ENCODE data around the gene ASB13.

ASB13 gene

DNA sequence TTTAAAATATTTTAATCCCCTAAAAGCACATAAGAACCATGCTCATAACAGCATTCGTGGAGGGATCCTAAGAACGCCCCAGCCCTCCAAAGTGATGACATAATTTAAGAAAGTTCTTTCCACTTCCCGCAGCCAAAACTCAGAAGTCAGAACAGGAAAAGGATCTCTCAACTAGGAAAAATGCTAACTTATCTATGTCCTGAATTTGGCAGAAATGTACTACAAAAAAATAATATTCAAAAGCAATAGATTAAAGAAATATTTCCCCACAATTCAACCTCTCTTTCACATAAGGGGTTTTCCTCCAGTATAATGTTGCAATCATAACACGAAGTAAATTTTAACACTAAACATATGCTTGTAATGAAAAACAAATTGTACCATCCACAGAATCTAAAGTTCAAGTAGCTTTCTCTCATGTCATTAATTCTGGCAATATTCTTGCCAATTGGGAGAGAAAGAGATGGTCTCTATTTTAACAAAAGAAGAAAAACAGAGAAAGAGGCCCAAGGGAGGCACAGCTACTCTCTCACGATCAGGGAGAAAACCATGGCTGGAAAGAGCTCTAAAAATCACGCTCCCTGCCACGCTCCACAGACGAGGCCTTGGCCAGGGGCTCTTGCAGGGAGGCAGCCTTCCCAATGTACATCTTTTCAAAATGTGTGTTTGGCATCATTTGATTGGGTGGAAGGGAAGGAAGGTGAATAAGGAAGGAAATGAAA is 22.9 kb downstream of the ASB13 start:
- peak; percentile 33 to 84 for DNase-seq (ENCODE audit: low read depth in 2 of 2)
- TF ChIP-seq, protein P1, sequence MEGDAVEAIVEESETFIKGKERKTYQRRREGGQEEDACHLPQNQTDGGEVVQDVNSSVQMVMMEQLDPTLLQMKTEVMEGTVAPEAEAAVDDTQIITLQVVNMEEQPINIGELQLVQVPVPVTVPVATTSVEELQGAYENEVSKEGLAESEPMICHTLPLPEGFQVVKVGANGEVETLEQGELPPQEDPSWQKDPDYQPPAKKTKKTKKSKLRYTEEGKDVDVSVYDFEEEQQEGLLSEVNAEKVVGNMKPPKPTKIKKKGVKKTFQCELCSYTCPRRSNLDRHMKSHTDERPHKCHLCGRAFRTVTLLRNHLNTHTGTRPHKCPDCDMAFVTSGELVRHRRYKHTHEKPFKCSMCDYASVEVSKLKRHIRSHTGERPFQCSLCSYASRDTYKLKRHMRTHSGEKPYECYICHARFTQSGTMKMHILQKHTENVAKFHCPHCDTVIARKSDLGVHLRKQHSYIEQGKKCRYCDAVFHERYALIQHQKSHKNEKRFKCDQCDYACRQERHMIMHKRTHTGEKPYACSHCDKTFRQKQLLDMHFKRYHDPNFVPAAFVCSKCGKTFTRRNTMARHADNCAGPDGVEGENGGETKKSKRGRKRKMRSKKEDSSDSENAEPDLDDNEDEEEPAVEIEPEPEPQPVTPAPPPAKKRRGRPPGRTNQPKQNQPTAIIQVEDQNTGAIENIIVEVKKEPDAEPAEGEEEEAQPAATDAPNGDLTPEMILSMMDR (IDR thresholded peaks at IDR 0.05; ENCODE audit: low read depth, low read length): no peak
- H3K4me3 ChIP-seq (replicated peaks in 1 of 2; ENCODE audit: low read depth in 2 of 2, low read length in 2 of 2): no peak overlapping the region

DNA sequence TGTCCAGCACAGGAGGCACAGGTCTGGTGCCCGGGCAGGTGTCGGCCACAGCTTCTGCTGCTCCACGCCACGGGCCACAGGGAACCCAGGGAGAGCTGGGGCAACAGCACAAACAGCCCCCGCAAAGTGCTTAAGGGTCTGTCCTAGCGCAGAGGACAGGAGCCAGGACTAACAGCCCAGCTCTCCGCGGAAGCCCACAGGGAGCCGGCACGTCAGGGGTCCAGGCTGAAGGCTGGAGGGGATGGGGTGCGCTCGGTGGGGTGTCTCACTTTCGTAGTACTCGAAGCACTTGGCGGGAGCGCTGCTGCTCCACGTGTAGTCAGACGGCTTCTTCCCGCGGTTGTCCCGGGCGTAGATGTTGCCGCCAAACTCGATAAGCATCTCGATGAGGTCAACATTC is 24.9 kb downstream of the ASB13 start:
- H3K4me3 ChIP-seq (replicated peaks in 1 of 2; ENCODE audit: low read depth in 2 of 2, low read length in 2 of 2): no peak overlapping the region
- TF ChIP-seq, protein P1 (IDR thresholded peaks at IDR 0.05; ENCODE audit: low read depth, low read length): no peak
- DNase-seq (ENCODE audit: low read depth in 2 of 2): no peak

DNA sequence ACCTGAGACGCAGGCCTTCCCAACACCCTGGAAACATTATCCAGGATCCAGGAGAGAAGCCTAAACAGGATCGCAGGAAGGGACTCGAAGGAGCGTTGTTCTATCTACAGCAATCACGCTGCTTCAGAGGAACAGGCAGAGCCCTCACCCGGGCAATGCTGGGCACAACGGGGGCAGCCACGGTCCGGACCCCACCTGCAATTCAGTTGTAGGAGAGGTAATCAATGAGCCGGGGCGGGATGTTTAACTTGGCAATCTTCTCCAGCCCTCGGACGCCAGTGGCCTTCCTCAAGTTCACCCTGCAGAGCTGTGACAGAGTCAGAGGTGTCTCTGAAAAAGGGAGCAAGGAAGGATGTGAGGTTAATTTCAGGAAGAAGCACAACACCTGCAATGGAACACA is 25.9 kb downstream of the ASB13 start:
- TF ChIP-seq, protein P1 (IDR thresholded peaks at IDR 0.05; ENCODE audit: low read depth, low read length): no peak
- no peak overlapping the region for H3K4me3 ChIP-seq (replicated peaks in 1 of 2; ENCODE audit: low read depth in 2 of 2, low read length in 2 of 2)
- no peak for DNase-seq (ENCODE audit: low read depth in 2 of 2)

DNA sequence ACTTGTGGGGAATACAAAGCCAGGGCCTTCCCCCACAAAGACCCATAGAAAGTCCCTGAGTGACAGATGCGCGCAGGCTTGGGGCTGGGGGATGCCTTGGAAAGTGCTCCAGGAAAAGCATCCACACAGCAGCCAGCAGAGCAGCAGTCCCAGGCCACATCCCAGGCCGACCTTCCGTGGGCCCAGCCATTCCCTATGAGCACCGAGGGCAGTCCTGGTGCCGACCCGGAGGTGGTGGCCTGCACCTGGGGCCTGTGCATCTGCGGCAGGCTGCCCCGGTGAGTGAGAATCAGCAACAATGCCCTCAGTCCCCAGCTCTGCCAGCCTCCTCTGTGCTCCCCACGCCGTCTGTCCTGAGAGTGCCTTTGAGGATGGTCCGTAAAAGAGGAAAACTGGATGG is 26.4 kb downstream of the ASB13 start:
- TF ChIP-seq, protein P1 (IDR thresholded peaks at IDR 0.05; ENCODE audit: low read depth, low read length): no peak
- no peak overlapping the region for H3K4me3 ChIP-seq (replicated peaks in 1 of 2; ENCODE audit: low read depth in 2 of 2, low read length in 2 of 2)
- no peak for DNase-seq (ENCODE audit: low read depth in 2 of 2)

DNA sequence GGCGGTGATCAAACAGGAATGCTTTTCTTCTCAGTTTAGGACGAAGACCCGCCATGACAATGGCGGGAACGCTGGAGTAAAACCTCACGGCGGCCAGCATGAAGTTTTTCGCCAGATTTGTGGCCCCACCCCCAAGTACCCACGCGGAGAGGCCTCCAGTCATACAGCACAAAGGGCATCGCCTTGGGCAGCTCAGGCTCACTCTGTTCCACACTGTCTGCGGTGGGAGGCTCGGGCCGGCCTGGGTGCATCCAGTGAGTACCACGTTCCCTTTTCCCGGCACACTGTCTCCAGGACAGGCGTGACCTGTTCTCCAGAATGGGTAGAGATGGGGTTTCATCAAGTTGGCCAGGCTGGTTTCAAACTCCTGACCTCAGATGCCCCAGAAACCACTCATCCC is 27.3 kb downstream of the ASB13 start:
- TF ChIP-seq, protein P1 (IDR thresholded peaks at IDR 0.05; ENCODE audit: low read depth, low read length): no peak
- DNase-seq (ENCODE audit: low read depth in 2 of 2): no peak
- no peak overlapping the region for H3K4me3 ChIP-seq (replicated peaks in 1 of 2; ENCODE audit: low read depth in 2 of 2, low read length in 2 of 2)

DNA sequence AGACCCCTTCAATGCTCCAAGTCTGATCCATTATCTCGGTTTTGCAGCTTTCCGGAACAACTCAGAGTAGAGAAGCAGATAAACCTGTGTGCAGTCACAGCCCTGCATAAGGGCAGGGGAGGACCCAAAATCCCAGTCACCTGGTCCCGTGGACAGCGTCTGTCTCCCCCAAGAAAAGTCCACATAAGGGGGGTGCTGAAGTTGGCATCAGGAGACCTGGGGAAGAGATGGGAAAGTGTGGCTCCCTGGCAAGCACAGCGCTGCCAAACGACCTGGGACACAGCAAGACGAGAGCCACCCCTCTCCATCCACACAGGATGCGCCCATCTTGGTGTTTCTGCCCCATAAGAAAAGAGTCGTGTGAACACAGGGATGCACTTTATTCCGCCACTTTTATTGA is 27.9 kb downstream of the ASB13 start:
- no peak for DNase-seq (ENCODE audit: low read depth in 2 of 2)
- TF ChIP-seq, protein P1 (IDR thresholded peaks at IDR 0.05; ENCODE audit: low read depth, low read length): no peak
- no peak overlapping the region for H3K4me3 ChIP-seq (replicated peaks in 1 of 2; ENCODE audit: low read depth in 2 of 2, low read length in 2 of 2)

DNA sequence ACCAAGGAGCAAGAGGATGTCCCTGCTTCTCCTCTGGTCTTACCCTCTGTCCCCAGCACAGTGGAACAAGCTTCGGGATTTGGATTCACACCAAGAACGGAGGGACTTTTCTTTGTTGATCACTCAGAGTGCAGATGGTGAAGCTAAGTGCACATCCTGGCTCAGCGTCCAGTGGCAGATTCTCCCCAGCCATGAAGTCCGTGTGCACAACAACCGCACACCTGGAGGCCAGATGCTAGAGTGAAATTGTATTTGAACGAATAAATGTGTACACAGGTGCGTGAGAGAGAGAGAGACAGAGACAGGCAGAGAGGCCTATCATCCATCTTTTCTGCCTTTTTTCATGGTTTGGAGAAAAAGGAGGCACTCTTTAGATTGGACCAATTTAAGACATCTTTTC is 31.5 kb downstream of the ASB13 start:
- TF ChIP-seq, protein P1 (IDR thresholded peaks at IDR 0.05; ENCODE audit: low read depth, low read length): no peak
- DNase-seq (ENCODE audit: low read depth in 2 of 2): no peak
- H3K4me3 ChIP-seq (replicated peaks in 1 of 2; ENCODE audit: low read depth in 2 of 2, low read length in 2 of 2): no peak overlapping the region
